ENCODE results near the gene POU4F1.

- TF ChIP-seq CTCF (IDR thresholded peaks at IDR 0.05) = no peak
- no peak for TF ChIP-seq POLR2A (IDR thresholded peaks at IDR 0.05)
- no peak for TF ChIP-seq POLR2AphosphoS5 (IDR thresholded peaks at IDR 0.05; ENCODE audit: insufficient read depth in 1 of 2, low read depth in 1 of 2)
These were observed 49.3 kb upstream of the POU4F1 start for GRCh38 chr13:78652651-78653050.
